Retinal pigment epithelial cell (primary cell): ENCODE results near the gene OST4.
"Not testable (repeated sequence)": the region's sequence is repeated elsewhere in the genome, so short reads cannot be mapped to it uniquely, and the experiment has no call there.

Experiments used
- DNase-seq: peaks from one replicate; pipeline ENCODE4 v3.0.0-alpha.2; 2010; ENCODE audit warnings: low read depth
- H3K4me3 ChIP-seq: 2 replicates; pipeline ENCODE4 v1.5.1; 2011; ENCODE audit warnings: mild to moderate bottlenecking, low read length, control low read depth, moderate library complexity
- TF ChIP-seq, protein P1 (sequence below): conservative IDR thresholded peaks from 2 replicates; pipeline ENCODE4 v1.5.1; 2011; ENCODE audit warnings: low read depth, low read length, control low read depth, inconsistent platforms

OST4 gene

DNA sequence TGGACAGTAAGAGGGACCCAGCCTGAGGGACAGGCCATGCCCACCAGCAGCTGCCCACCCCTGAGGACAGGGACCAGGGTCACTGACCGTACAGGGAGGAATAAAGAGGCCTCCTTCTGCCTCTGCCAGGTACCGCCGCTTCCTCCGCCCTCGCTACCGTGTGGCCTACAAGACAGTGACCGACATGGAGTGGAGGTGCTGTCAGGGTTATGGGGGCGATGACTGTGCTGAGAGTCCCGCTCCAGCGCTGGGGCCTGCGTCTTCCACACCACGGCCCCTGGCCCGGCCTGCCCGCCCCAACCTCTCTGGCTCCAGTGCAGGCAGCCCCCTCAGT is 9.1 kb upstream of the OST4 start:
- no peak overlapping the region for H3K4me3 ChIP-seq
- DNase-seq: no peak
- TF ChIP-seq, protein P1, sequence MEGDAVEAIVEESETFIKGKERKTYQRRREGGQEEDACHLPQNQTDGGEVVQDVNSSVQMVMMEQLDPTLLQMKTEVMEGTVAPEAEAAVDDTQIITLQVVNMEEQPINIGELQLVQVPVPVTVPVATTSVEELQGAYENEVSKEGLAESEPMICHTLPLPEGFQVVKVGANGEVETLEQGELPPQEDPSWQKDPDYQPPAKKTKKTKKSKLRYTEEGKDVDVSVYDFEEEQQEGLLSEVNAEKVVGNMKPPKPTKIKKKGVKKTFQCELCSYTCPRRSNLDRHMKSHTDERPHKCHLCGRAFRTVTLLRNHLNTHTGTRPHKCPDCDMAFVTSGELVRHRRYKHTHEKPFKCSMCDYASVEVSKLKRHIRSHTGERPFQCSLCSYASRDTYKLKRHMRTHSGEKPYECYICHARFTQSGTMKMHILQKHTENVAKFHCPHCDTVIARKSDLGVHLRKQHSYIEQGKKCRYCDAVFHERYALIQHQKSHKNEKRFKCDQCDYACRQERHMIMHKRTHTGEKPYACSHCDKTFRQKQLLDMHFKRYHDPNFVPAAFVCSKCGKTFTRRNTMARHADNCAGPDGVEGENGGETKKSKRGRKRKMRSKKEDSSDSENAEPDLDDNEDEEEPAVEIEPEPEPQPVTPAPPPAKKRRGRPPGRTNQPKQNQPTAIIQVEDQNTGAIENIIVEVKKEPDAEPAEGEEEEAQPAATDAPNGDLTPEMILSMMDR: no peak

DNA sequence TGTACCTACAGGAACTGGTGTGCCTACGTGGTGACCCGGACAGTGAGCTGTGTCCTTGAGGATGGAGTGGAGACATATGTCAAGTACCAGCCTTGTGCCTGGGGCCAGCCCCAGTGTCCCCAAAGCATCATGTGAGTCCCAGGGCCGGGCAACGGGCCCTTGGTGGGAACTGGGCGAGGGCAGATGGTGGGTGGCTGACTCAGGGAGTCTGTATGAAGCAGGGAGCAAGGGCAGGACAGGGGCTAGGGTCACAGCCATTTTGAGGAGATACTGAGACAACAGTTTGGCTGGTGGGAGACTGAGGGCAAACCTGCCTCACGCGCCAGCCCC is 8.7 kb upstream of the OST4 start:
- TF ChIP-seq, protein P1: no peak
- DNase-seq: no peak
- H3K4me3 ChIP-seq: no peak overlapping the region

DNA sequence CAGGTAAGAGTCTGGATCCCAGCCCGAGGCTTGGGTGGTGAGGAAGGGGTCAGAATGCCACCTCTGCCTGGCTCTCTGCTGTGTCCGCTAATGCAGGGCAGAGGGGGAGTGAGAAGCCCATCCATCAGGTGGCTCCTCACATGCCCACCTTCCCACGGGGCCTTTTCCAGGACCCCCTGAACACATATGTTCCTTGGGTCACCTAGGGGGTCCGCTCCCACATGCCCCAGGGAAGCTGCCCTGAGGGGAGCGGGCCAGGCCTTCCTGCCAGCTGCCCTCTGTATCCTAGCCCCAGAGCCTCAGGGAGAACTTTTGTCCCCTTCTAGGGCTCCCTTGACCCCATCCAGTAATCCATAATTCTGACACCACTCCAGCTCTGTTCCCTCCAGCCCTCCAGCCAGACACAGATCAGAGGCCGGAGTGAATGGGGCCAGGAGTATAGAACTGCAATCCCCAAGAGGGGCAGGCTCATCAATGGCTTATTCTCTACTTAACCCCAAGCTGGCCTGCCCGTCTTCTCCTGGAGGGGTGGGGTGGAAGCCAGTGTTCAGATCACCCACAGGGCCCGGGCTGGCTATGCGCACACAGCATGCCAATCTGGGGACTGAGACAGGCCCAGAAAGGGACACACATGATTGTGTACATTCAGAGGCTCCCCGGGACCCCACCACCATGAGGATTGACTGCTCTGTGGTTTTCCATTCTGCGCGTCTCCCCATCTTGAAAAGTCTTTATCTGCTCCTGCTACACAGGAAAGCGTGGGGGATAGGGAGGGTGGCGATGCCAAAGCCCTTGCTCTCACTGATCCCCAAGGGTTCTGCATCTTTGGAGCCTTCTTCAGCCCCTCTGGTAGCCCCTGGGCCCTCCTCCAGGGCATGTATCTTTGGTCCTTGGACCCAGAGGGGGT is 8.0 kb upstream of the OST4 start:
- H3K4me3 ChIP-seq: no peak overlapping the region
- TF ChIP-seq, protein P1: no peak
- DNase-seq: no peak

DNA sequence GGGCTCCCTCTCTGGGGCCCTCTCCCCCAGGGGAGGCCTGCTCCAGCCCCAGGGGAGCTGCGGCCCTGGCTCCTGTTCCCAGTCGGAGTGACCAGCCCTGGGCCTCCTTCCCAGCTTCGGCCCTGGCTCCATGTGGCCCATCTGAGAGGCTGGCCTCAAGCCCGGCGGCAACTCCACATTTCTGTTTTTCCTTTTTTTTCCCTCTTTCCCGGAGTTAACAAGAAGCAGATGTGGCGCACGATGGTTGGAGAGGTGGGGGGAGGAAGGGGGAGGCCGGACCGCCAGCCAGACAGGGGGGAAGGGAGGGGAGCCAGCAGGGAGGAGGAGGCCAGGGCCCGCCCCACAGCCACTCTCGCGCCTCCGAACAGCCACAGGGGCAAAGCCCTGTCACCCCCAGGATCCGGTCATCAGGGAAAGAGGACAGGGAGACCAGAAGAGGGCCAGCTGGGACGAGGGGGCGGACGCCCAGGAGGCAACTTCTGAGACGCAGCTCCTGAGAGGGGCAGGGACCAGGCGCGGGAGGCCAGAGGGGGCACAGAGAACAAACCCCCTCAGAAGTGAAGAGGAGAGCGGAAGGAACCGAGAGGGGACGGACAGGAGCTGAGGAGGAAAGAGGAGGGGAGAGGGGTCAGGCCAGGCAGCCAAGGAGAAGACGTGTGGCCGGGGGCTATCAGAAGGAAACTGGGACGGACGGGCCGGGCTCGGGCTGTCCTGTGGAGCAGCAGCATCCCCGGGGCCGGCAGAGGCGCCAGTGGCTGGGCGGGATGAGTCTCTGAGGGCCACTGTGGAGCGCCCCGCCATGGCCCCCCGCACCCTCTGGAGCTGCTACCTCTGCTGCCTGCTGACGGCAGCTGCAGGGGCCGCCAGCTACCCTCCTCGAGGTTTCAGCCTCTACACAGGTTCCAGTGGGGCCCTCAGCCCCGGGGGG is 7.1 kb upstream of the OST4 start, which contains the start of gene EMILIN1:
TSS of gene EMILIN1 (plus strand) at position 349 of the 928 bp plus-strand sequence. CDS start at position 800, 451 bp downstream.
- H3K4me3 ChIP-seq: no peak within 1 kb of the TSS
- TF ChIP-seq, protein P1: no peak

DNA sequence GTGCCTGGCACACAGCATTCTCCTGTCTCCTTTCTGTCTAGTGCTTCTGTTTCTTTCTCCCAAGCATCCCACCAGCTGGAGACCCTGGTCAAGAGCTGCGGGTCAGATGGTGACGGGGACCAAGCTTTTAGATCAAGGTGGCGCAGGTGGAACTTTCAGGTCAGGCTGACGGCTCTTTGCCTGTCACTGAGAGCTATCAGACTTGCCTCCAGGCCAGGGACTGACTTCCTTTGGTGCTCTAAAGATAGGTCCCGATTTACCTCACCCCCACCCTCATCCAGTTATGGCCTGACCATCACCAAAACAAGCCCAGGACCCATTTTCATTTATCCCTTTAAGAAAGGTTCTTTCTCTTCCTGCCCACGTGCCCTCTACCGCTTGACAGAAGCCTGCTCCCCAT is 5.8 kb upstream of the OST4 start:
- no peak for DNase-seq
- TF ChIP-seq, protein P1: no peak

More for the DNA sequence above, 7.1 kb upstream of the OST4 start, which contains the start of gene EMILIN1:
- no peak for DNase-seq

DNA sequence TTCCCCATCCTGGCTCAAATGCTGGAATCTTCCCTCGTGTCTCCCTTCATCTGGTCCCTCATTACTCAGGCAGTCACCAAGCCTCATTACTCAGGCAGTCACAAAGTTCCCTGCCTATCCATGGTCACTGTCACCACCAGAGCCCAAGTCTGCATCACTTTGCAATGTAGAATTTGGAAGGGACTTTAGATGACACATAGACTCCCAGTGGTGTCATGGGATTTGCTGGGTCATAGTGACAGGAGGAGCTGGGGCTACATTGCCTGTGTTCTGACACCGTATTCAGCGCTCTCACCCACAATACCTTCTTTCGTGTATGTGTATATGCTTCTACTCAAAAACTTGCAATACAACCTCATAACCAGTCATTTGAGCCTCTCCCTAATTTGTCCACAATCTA is 4.9 kb upstream of the OST4 start:
- no peak for DNase-seq
- no peak overlapping the region for H3K4me3 ChIP-seq
- TF ChIP-seq, protein P1: no peak

More for the DNA sequence above, 5.8 kb upstream of the OST4 start:
- no peak overlapping the region for H3K4me3 ChIP-seq

DNA sequence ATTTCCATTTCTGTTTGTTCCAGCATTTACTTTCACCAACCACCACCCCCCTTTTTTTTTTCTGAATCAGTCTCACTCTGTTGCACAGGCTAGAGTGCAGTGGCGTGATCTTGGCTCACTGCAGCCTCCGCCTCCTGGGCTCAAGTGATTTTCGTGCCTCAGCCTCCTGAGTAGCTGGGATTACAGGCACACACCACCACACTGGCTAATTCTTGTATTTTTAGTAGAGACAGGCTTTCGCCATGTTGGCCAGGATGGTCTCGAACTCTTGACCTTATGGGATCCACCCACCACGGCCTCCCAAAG is 4.1 kb upstream of the OST4 start:
- not testable (repeated sequence) for DNase-seq, H3K4me3 ChIP-seq
